GM10847 (cell line): ENCODE measurements around the gene KRTAP22-2.

ENCODE experiments used
- POLR2A ChIP-seq: IDR thresholded peaks from 2 replicates; pipeline ENCODE4 v1.6.1; 2011; ENCODE audit not compliant: insufficient read length; ENCODE audit errors: extremely low read depth

The KRTAP22-2 gene

GRCh38 chr21:30590297-30590696 is at the start of gene KRTAP22-2:
KRTAP22-2 (minus strand) TSS chr21:30590397.
- no peak for TF ChIP-seq POLR2A

GRCh38 chr21:30638686-30639085 is 48.5 kb upstream of the KRTAP22-2 start:
- TF ChIP-seq POLR2A, result no peak

GRCh38 chr21:30634906-30635305 is 44.7 kb upstream of the KRTAP22-2 start, which contains the start of gene KRTAP20-2:
KRTAP20-2 (plus strand) TSS chr21:30635206; CDS start chr21:30635264, 58 bp downstream.
- no peak for TF ChIP-seq POLR2A

- TF ChIP-seq POLR2A, result no peak
Measured at GRCh38 chr21:30629200-30629599, 39.0 kb upstream of the KRTAP22-2 start.

- TF ChIP-seq POLR2A, result no peak
Measured at GRCh38 chr21:30628109-30628508, 37.9 kb upstream of the KRTAP22-2 start.

- no peak for TF ChIP-seq POLR2A
Measured at GRCh38 chr21:30625449-30626165, 35.4 kb upstream of the KRTAP22-2 start.

GRCh38 chr21:30623362-30623761 is 33.2 kb upstream of the KRTAP22-2 start:
- no peak for TF ChIP-seq POLR2A

GRCh38 chr21:30620522-30620921 is 30.3 kb upstream of the KRTAP22-2 start, which contains the start of gene KRTAP20-4:
KRTAP20-4 (plus strand) TSS chr21:30620627.
- TF ChIP-seq POLR2A, result no peak

GRCh38 chr21:30620080-30620479 is 29.9 kb upstream of the KRTAP22-2 start:
- no peak for TF ChIP-seq POLR2A

- no peak for TF ChIP-seq POLR2A
Measured at GRCh38 chr21:30616125-30616524, 25.9 kb upstream of the KRTAP22-2 start, which contains the start of gene KRTAP20-1. KRTAP20-1 (plus strand) TSS chr21:30616425; CDS start chr21:30616455, 30 bp downstream.

- TF ChIP-seq POLR2A, result no peak
Measured at GRCh38 chr21:30615199-30615598, 25.0 kb upstream of the KRTAP22-2 start.

GRCh38 chr21:30613836-30614235 is 23.6 kb upstream of the KRTAP22-2 start, which contains the start of gene KRTAP6-1:
KRTAP6-1 (minus strand) TSS chr21:30613930; CDS start chr21:30613904, 26 bp downstream.
- no peak for TF ChIP-seq POLR2A

GRCh38 chr21:30612132-30612531 is 21.9 kb upstream of the KRTAP22-2 start:
- TF ChIP-seq POLR2A, result no peak

GRCh38 chr21:30605968-30606367 is 15.8 kb upstream of the KRTAP22-2 start:
- no peak for TF ChIP-seq POLR2A

- no peak for TF ChIP-seq POLR2A
Measured at GRCh38 chr21:30600787-30601186, 10.6 kb upstream of the KRTAP22-2 start, which contains the start of gene KRTAP22-1. KRTAP22-1 (plus strand) TSS chr21:30601087.

GRCh38 chr21:30598802-30599201 is 8.6 kb upstream of the KRTAP22-2 start, which contains the start of gene KRTAP6-2:
KRTAP6-2 (minus strand) TSS chr21:30598902; CDS start chr21:30598874, 28 bp downstream.
- no peak for TF ChIP-seq POLR2A
